Amygdala (tissue), 56 donors: ENCODE results near the gene PRSS16.
A peak's percentile ranks its signal among the peaks of the same experiment; 100 is the strongest.
"Not testable (repeated sequence)": the region's sequence is repeated elsewhere in the genome, so short reads cannot be mapped to it uniquely, and the experiment has no call there.

Source experiments
- DNase-seq, 56 donors: peaks; one replicate each; lab custom pipeline; 2025; lab: John Stamatoyannopoulos, UW

Gene PRSS16

DNA sequence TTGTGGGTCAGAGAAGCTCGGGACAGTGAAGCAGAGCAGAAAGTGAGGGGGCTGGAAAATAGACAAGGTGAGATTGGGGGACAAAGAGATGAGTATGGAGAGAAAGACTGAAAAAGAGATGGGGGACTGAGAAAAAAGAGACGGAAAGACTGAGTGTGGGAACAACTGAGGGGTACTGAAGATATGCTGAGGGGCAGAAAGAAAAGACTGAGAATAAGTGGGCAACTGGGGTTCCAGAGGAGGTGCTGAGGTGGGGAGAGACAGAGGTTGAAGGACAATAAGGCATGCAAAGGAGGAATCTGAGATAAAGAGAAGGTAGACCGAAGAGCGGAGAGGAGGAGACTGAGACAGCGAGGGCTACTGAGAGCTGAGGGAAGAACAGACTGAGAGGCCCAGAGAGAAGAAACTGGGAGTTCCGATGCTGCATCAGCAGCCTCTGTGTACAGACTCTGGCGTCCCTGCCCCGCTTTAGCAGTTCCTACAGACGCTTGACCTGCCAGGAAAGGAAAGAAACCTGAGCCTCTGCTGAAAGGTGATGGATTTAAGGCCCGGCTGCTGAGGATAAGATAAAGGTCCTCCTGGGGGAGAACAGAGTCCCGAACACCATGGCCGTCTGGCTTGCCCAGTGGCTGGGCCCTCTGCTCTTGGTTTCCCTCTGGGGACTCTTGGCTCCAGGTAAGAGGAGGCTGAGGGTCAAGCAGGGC is at the start of gene PRSS16:
TSS of gene PRSS16 (plus strand) at position 569 of the 704 bp plus-strand sequence. CDS start at position 606, 37 bp downstream.
- no peak for DNase-seq

DNA sequence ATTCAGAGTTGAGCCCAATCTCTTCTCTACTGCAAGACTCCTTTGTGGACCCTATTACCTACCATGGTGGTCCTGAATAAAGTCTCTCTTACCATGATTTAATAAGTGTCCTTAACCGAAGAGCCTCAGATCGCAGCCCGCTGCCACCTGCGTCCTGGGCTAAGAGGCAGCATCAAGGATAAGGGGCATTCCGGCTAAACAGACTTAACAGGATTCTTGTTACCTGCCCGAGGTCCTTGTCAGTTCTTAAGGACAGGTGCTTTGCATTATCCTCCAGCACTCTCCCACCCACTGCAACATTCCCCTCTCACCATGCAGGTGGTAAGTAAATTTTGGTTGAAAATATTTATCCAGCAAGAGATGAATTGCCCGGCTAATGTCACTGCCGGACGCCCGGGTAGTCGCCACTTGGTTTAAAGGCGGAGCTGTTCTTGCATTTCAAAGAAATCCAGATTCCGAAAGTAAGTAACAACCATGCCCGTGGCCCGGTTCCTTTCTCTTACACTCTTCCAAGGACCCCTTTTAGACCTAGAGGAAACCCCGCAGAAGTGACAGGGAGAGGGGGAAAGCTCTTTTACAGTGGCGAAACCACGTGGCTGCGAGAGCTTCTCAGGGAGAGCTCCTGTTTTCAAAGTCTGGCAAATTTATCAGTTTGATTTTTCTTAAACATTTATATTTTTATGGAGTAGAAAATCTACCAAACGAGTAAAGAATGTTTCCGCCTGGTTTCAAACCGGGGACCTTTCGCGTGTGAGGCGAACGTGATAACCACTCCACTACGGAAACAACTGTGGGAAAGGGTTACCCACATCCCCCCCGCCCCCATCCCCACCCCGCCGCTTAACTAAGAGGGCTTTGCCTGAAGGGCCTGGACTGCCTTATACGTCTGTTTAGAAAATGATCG is 41.9 kb upstream of the PRSS16 start:
- DNase-seq: no peak

DNA sequence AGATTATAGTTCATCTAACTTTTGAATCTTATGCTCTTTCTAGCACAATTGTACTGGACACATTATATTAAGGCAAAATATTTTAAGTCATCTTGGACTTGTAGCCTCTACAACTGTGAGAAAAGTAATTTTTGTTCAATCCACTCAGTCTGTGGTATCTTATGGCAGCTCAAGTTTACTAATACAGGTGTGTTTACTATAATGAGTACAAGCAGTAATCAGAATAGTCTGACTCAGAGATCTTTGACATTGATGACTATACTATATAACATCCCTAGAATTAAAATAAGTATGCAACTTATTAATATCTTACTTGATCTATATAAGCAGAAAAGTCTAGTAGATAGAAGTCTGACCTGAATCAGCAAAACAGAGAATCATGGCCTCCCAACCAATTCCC is 40.7 kb upstream of the PRSS16 start:
- DNase-seq: no peak

DNA sequence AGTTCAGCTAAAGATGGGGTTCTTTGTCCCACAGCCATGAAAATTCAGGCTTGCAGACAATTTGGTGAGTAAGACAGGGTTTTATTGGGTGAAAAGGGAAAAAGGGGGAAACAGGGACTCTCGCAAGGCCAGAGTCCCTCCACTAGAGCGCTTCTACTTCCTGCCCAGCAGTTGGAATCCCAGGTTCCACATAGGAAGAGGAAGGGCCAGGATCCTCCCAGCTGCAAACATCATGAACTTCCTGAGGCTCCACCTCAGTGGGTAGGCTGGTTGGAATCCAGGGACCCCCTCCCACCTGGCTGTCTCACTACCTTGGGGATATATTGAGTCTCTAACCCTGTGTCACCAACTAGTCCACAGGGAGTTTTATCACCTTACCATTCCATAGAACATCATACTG is 39.5 kb upstream of the PRSS16 start:
- no peak for DNase-seq

GRCh38 chr6:27209196-27209595 is 38.3 kb upstream of the PRSS16 start:
- no peak for DNase-seq

DNA sequence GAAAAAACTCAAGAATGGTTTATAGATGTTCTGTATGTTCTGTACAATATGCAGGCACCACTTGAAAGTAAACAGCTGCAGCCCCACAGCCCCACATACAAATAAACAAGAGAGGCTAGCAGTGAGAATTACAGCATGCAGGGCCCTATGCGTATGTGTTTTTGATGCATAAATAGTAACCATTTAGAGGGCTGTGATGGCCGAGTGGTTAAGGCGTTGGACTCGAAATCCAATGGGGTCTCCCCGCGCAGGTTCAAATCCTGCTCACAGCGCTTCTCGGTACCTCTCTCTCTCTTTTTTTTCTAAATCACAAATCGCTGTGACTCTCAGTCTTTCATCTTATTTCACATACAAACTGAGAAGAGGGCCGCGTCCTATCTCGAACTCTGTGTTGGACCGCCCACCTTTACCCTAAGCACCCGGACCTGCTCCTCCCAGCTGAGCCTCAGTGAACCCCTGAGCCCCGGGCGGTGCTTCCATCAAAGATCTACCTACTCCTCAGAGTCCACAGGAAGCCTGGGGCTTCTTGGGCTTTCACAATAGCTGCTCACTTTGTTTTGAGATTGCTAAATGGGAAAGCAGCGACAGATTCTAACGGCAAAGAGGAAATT is 37.7 kb upstream of the PRSS16 start:
- DNase-seq: peak in 1 of 56 donors; percentile 7

DNA sequence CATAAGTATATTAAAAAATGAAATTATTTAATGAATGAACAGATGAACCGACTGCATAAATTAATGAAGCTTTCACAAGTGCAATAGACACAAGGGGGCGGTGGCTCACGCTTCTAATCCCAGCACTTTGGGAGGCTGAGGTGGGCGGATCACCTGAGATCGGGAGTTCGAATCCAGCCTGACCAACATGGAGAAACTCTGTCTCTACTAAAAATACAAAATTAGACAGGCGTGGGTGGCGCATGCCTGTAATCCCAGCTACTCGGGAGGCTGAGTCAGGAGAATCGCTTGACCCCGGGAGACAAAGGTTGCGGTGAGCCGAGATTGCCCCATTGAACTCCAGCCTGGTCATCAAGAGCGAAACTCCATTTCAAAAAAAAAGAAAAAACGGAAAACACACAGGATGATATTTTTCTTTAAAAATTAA is 34.4 kb upstream of the PRSS16 start:
- DNase-seq: peak in 2 of 56 donors; percentile 1 to 4

DNA sequence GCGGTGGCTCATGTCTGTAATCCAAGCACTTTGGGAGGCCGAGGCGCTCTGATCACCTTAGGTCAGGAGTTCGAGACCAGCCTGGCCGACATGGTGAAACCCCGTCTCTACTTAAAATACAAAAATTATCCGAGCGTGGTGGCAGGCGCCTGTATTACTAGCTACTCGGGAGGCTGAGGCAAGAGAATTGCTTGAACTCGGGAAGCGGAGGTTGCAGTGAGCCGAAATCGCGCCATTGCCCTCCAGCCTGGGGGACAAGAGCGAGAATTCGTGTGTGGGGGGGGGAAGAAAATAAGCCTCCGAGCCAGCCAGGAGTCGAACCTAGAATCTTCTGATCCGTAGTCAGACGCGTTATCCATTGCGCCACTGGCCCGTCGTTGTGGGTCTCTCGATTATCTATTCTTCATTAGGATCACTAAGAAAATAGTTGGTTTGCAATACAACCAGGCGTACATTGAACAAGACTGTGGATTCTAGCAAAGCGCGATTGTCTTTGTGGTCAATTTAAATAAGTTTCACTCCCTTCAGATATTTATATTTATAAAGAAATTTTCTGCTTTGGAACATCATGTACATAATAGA is 33.9 kb upstream of the PRSS16 start:
- peak in 4 of 56 donors; percentile 6 to 38 (median 10) for DNase-seq

DNA sequence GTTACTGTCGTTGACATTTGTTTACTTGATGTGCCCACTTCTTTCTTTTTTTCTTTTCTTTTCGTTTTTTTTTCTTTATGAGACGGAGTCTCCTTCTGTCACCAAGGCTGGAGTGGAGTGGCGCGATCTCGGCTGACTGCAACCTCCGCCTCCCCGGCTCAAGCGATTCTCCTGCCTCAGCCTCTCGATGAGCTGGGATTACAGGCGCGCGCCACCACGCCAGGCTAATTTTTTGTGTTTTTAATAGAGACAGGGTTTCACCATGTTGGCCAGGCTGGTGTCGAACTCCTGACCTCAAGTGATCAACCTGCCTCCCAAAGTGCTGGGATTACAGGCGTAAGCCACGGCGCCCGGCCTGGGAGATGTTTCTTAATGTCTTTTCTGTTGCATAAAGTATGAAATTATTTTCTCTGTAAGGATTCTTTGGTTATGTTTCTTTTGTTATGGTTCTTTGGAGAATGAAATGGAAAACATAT is 33.3 kb upstream of the PRSS16 start:
- no peak for DNase-seq

DNA sequence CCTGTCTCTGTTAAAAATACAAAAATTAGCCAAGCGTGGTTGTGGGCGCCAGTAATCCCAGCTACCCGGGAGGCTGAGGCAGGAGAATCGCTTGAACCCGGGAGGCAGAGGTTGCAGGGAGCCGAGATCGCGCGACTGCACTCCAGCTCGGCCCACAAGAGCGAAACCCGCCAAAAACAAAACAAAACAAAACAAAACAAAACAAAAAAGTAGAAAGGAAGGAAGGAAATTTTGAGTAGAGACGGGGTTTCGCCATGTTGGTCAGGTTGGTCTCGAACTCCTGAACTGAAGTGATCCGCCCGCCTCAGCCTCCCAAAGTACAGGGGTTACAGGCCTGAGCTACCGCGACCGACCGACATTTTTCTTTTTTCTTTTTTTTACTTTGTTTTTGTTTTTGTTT is 30.6 kb upstream of the PRSS16 start:
- DNase-seq: no peak

GRCh38 chr6:27222971-27223370 is 24.5 kb upstream of the PRSS16 start:
- not testable (repeated sequence) for DNase-seq

GRCh38 chr6:27224729-27225128 is 22.8 kb upstream of the PRSS16 start:
- DNase-seq: no peak

DNA sequence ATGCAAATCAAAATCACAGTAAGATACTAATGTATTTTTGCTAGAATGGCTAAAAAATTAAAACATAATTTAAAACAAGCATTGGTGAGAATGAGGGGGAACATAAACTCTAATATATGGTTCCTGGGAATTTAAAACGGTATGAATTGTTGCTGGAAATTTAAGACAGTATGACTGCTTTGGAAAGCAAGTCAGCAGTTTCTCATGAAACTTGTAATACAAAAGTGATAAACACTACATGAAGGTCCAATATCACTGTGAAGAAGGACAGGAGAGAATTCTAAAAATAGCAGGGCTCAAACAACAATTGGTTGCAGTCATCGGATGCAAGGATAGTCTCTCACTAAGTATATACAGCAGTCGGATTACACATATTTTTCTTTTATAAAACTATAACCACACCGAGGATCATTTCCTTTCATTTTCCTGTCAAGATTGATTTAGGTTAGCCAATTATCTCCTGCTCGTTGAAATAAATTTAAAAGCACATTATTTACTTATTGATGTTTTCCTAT is 18.5 kb upstream of the PRSS16 start:
- no peak for DNase-seq

GRCh38 chr6:27230758-27231111 is 16.8 kb upstream of the PRSS16 start:
- no peak for DNase-seq

- no peak for DNase-seq
Observed at GRCh38 chr6:27234576-27234975, 12.9 kb upstream of the PRSS16 start.

DNA sequence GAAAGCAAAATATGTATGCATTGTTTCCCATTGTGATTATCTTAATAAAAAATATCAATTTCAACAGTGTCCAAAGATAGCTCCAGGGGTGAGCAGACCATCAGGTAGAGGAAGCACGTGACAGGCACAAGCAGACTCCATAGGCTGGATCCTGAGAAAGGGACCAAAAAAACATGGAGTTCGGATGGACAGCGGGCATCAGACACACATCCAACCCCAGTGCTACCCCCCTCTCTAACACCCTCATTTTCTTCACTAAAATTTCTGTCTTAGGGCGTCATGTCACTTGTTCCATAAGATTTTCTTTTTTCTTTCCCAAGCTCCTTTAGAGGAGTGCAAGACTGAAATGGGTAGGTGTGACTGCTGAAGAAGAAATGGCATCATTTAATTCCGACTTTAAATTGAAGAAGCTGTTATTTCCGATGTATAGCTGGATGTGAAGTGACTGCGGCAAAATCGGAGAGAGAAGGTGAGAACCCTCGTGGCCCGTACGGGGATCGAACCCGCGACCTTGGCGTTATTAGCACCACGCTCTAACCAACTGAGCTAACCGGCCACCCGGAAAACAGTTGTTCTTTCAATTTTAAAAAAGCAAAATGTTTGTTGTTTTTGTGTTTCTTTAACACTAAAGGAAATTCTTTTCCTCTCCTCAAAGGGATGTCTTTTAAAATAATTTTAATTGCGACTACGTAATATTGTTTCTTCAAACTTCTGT is 10.3 kb upstream of the PRSS16 start:
- DNase-seq: peak in 4 of 56 donors; percentile 9 to 21 (median 10)

- DNase-seq: no peak
Observed at GRCh38 chr6:27238010-27238983, 9.2 kb upstream of the PRSS16 start.

GRCh38 chr6:27239258-27239657 is 8.2 kb upstream of the PRSS16 start:
- no peak for DNase-seq

DNA sequence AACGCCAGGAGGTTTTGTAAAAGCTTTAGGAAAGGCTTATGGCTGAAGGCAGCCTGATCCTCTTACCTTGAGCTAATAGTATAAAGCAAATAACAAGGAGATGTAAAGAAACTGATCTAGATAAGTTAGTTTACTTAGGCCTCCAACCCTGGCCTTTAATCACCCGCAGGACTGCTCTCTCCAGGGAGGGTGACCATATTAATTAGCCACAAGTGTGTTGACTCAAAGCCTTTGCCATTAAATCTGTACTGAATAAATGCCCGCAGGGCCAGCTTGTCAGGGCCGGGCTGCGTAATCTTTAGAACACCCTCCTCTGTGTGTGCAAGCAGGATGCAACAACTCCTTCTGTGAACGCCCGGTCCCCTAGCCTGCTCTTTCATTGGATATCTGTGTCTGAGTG is 6.1 kb upstream of the PRSS16 start:
- no peak for DNase-seq
